ENCODE results near the gene SRGAP3.

- TF ChIP-seq PATZ1 (CRISPR knock-in tag; IDR thresholded peaks at IDR 0.05; ENCODE audit: borderline replicate concordance) (no peak), ESRRG (CRISPR knock-in tag; IDR thresholded peaks at IDR 0.05) (no peak), ZFP3 (CRISPR knock-in tag; IDR thresholded peaks at IDR 0.05) (no peak), ISL1 (CRISPR knock-in tag; IDR thresholded peaks at IDR 0.05) (no peak), CREB5 (CRISPR knock-in tag; IDR thresholded peaks at IDR 0.05; ENCODE audit: low read depth) (no peak)
These were observed 120.1 kb downstream of the SRGAP3 start for GRCh38 chr3:9129365-9129764.
